Suppressor macrophage treated with lipopolysaccharide for 1 hour (primary cell): ENCODE data around the gene XRCC5.
"Not testable (repeated sequence)": the region's sequence is repeated elsewhere in the genome, so short reads cannot be mapped to it uniquely, and the experiment has no call there.

Experiments
- DNase-seq, 3 donors: peaks; one replicate each; pipeline ENCODE4 v3.0.0-alpha.2; 2020 to 2022

Gene XRCC5

GRCh38 chr2:216206041-216206703 lies 97.0 kb downstream of the XRCC5 start:
- DNase-seq: peak in 2 of 3 donors; percentile 41 to 43

GRCh38 chr2:216206821-216207220 lies 97.7 kb downstream of the XRCC5 start:
- no peak for DNase-seq

- not testable (repeated sequence) for DNase-seq
These were observed 99.5 kb downstream of the XRCC5 start for GRCh38 chr2:216208661-216209060.

GRCh38 chr2:216210701-216211540 lies 101.8 kb downstream of the XRCC5 start:
- peak in 2 of 3 donors; percentile 17 to 23 for DNase-seq

- DNase-seq: no peak
These were observed 102.5 kb downstream of the XRCC5 start for GRCh38 chr2:216211614-216212145.

GRCh38 chr2:216214768-216215167 lies 105.6 kb downstream of the XRCC5 start:
- DNase-seq: no peak

- DNase-seq: no peak
These were observed 106.7 kb downstream of the XRCC5 start for GRCh38 chr2:216215658-216216390.

- peak; percentile 15 to 23 (median 22) for DNase-seq
These were observed 108.1 kb downstream of the XRCC5 start for GRCh38 chr2:216216951-216217903.

- no peak for DNase-seq
These were observed 108.7 kb downstream of the XRCC5 start for GRCh38 chr2:216217904-216218260.

GRCh38 chr2:216219861-216220260 lies 110.7 kb downstream of the XRCC5 start:
- DNase-seq: no peak

- no peak for DNase-seq
These were observed 111.8 kb downstream of the XRCC5 start for GRCh38 chr2:216220976-216221375.

GRCh38 chr2:216221811-216222210 lies 112.7 kb downstream of the XRCC5 start:
- DNase-seq: peak; percentile 22 to 35 (median 30)

GRCh38 chr2:216222650-216223352 lies 113.7 kb downstream of the XRCC5 start:
- peak; percentile 16 to 47 (median 47) for DNase-seq

GRCh38 chr2:216224388-216224787 lies 115.2 kb downstream of the XRCC5 start:
- DNase-seq: no peak

- no peak for DNase-seq
These were observed 120.2 kb downstream of the XRCC5 start for GRCh38 chr2:216229277-216229914.

GRCh38 chr2:216231867-216232266 lies 122.7 kb downstream of the XRCC5 start:
- no peak for DNase-seq

GRCh38 chr2:216232721-216233120 lies 123.6 kb downstream of the XRCC5 start:
- DNase-seq: no peak

GRCh38 chr2:216233281-216233995 lies 124.3 kb downstream of the XRCC5 start:
- DNase-seq: no peak

- DNase-seq: no peak
These were observed 125.0 kb downstream of the XRCC5 start for GRCh38 chr2:216234106-216234505.

GRCh38 chr2:216235462-216235861 lies 126.3 kb downstream of the XRCC5 start:
- DNase-seq: no peak
